GM12878 (cell line): ENCODE data around the gene SLC15A3.

Experiments used
- BHLHE40 ChIP-seq, 2 experiments: fragments of 450-650 bp in 1 of 2; IDR thresholded peaks; 2 replicates each; pipeline ENCODE4 v1.6.1; 2011 to 2017; ENCODE audit warnings: low read depth in 2 of 2, borderline replicate concordance in 1 of 2, improper control_type of control experiment in 1 of 2, low read length in 1 of 2, mild to moderate bottlenecking in 1 of 2
- CEBPB ChIP-seq, 2 experiments: fragments of 150-350 bp in 1 of 2; IDR thresholded peaks; 2 replicates each; pipeline ENCODE4 v1.6.1; 2012 to 2014; ENCODE audit warnings: low read depth in 2 of 2, low read length in 2 of 2, borderline replicate concordance in 1 of 2, inconsistent platforms in 1 of 2
- CHD2 ChIP-seq: IDR thresholded peaks from 2 replicates; pipeline ENCODE4 v1.6.1; 2011; ENCODE audit warnings: low read depth, low read length, improper control_type of control experiment, borderline replicate concordance
- CTCF ChIP-seq, 3 experiments: IDR thresholded peaks in 2 of 3; conservative IDR thresholded peaks in 1 of 3; 2 replicates each; pipeline ENCODE4 v1.5.1; 2011; ENCODE audit warnings: low read depth in 3 of 3, low read length in 3 of 3, mild to moderate bottlenecking in 3 of 3, control low read depth in 2 of 3, moderate library complexity in 2 of 3, inconsistent platforms in 1 of 3, mixed read lengths in 1 of 3; ENCODE audit not compliant: control insufficient read depth in 2 of 3, insufficient read depth in 1 of 3; ENCODE audit errors: extremely low read depth in 1 of 3
- EP300 ChIP-seq, 2 experiments: fragments of 150-350 bp in 1 of 2; IDR thresholded peaks; 2 replicates each; pipeline ENCODE4 v1.6.1; 2011 to 2012; ENCODE audit warnings: low read depth in 2 of 2, low read length in 2 of 2, borderline replicate concordance in 1 of 2, improper control_type of control experiment in 1 of 2, inconsistent platforms in 1 of 2; ENCODE audit not compliant: control insufficient read depth in 1 of 2
- EZH2 ChIP-seq: IDR thresholded peaks from 2 replicates; pipeline ENCODE4 v1.6.1; 2012; ENCODE audit warnings: low read depth, mild to moderate bottlenecking, control low read depth, inconsistent platforms, low read length, borderline replicate concordance; ENCODE audit not compliant: control insufficient read depth
- FOS ChIP-seq: IDR thresholded peaks from 3 replicates; pipeline ENCODE4 v1.6.1; 2011; ENCODE audit warnings: borderline replicate concordance; ENCODE audit not compliant: insufficient read length; ENCODE audit errors: extremely low read depth
- NFYB ChIP-seq: IDR thresholded peaks from 2 replicates; pipeline ENCODE4 v1.6.1; 2011; ENCODE audit warnings: low read depth, mild to moderate bottlenecking, low read length, improper control_type of control experiment, moderate library complexity; ENCODE audit not compliant: insufficient read depth
- PAX5 ChIP-seq: IDR thresholded peaks from 2 replicates; pipeline ENCODE4 v1.6.1; 2011; ENCODE audit warnings: low read depth, low read length, borderline replicate concordance
- SIN3A ChIP-seq: IDR thresholded peaks from 2 replicates; pipeline ENCODE4 v1.6.1; 2012; ENCODE audit warnings: low read depth, low read length, improper control_type of control experiment
- SMAD5 ChIP-seq: IDR thresholded peaks from 2 replicates; pipeline ENCODE4 v1.6.1; 2016; ENCODE audit warnings: antibody characterized with exemption, low read depth
- ZNF687 ChIP-seq: fragments of 450-650 bp; IDR thresholded peaks from 2 replicates; pipeline ENCODE4 v1.6.1; 2017; ENCODE audit warnings: mild to moderate bottlenecking, moderate library complexity
- ZZZ3 ChIP-seq: IDR thresholded peaks from 2 replicates; pipeline ENCODE4 v1.6.1; 2011; ENCODE audit warnings: low read depth; ENCODE audit not compliant: control insufficient read depth, insufficient read length

- TF ChIP-seq EP300 (IDR thresholded peaks at IDR 0.05; ENCODE audit: borderline replicate concordance in 1 of 2, control insufficient read depth in 1 of 2, low read depth in 2 of 2, low read length in 2 of 2) (no peak), CEBPB (IDR thresholded peaks at IDR 0.05; ENCODE audit: borderline replicate concordance in 1 of 2, low read depth in 2 of 2, low read length in 2 of 2) (no peak), SIN3A (no peak), CTCF (IDR thresholded peaks at IDR 0.05 in 2 of 3, conservative IDR thresholded peaks at IDR 0.05 in 1 of 3; ENCODE audit: control insufficient read depth in 2 of 3, extremely low read depth in 1 of 3, insufficient read depth in 1 of 3, low read depth in 3 of 3, low read length in 3 of 3) (no peak), PAX5 (no peak), CHD2 (no peak), BHLHE40 (IDR thresholded peaks at IDR 0.05; ENCODE audit: borderline replicate concordance in 1 of 2, low read depth in 2 of 2, low read length in 1 of 2) (no peak), NFYB (no peak), ZZZ3 (no peak), ZNF687 (no peak), EZH2 (no peak), SMAD5 (no peak), FOS (no peak)
These were observed 8.9 kb downstream of the SLC15A3 start for GRCh38 chr11:60942970-60943565.
